Stimulated activated CD4-positive, alpha-beta T cell treated with anti-CD3 and anti-CD28 coated beads, Interleukin-15, amount 100 ng/mL, for 24 hours (primary cell): ENCODE data around the gene EDIL3.

Experiments used
- DNase-seq: peaks from one replicate; pipeline ENCODE4 v3.0.0-alpha.2; 2020

EDIL3 gene, protein sequence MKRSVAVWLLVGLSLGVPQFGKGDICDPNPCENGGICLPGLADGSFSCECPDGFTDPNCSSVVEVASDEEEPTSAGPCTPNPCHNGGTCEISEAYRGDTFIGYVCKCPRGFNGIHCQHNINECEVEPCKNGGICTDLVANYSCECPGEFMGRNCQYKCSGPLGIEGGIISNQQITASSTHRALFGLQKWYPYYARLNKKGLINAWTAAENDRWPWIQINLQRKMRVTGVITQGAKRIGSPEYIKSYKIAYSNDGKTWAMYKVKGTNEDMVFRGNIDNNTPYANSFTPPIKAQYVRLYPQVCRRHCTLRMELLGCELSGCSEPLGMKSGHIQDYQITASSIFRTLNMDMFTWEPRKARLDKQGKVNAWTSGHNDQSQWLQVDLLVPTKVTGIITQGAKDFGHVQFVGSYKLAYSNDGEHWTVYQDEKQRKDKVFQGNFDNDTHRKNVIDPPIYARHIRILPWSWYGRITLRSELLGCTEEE

DNA sequence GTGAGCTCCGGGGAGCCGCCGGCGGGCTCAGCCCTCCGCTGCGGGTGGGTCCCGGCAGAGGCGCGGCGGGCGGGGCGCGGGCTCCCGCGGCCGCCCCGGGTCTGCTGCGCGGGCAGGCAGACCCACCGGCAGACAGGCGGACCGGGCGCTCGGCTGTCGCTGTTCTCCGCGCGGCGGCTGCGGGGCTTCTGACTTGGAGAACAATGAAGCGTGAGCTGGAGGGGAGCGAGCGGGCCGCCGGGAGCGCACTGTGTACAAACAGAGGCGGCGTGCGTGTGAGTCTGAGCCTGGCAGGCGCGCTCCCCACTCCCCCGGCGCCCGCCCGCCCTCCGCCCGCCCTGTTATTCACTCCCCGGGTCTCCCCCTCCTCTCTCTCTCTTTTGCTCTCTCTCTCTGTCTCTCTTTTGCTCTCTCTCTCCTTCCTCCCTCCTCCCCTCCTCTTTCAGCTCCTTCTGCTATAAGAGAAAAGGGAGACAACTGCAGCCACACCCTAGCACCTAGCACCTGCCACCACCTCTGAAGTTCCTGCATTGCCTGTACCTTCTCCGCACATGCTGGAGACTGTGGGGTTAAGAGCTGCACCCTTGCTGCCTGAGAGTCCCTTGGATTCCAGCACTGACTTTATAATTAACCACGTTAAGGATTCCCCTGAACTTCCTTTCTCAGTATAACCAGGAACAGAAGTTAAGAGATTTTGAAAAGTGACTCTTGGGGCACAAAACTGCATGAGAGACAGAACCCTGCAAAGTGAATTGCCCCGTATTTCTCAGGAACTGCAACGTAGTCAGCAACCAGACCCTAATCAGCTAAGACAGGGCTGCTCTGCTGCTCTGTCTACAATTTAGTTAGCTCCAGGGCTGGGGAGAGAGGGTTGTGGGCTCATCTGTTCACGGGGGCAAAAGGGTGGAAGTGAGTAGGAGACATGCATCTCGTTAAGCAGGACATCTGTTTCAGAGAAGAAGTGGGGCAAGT is at the start of gene EDIL3:
TSS of gene EDIL3 (minus strand) at position 277 of the 972 bp plus-strand sequence. CDS start 506 bp downstream, outside the sequence.
- DNase-seq: peak; percentile 2

DNA sequence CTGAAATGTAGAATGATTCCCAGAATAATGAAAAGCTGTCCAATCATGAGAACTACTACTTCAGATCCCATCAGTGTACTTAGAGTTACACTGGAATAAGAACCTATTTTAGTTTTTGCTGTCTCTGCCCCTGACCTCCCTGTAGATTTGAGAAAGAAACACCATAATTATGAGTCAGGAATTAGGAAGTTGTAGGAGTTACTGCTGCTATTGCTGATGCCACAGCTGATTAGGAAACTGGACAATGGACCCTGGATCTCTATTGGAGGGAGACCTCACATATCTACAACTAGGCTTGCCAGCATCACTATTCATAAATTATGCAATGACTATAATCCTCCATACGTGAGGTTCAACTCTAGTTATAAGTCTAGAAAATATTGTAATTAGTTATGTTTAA is 48.8 kb upstream of the EDIL3 start:
- DNase-seq: no peak

DNA sequence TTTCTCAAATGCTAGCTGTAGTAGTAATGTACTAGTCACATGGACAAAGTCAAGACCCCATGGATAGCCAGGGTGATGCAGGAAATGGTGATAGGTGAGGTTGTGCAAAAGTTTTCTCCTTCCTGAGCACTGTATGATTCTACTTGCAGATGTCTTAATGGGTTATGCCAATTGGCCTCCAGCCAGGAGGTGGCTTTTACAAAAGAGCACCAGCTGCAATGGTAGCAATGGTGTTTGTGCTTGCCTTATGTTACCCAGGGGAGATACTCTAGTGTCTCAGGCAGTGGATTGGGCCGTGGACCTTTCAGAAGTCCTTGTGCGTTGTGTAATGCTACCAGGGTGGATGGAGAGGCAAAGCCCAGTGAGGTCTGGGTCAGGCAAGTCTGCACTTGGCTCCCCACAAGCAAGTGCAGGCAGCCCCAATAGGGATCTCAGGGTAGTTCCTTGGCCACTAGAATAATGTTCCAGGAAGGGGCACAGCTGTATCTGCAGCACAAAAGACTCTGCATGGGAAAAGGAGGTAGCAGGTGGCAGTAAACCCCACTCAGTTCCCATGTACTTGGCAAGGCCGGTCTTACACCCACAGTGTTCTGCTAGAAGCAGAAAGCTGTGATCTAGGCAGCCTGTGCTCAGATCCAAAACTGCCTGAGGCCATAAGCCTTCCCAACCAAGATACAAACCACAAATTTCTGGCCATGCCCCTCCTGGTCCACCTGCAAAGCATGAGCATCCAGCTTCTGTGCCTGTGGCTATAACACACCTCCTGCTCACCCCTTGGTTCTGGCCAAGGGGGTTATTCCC is 46.4 kb upstream of the EDIL3 start:
- DNase-seq: no peak

DNA sequence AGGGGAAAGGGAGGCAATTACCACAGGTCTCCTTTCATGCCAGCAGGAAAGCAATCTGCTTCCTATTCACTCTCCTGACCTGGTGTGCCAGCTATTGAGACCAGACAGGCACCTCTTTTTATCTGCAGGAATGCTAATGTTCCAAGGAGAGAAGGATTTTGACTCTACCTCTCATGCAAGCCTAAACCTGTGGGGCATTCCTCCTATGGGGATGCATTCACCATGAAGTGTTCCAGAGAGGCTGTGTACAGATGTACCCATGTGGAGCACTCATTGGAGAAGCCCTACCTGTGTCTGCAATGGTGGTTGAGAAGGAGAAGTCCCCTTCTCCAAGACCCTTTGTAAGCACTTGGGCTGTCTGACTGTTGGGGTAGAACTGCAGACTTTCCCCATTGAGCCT is 45.4 kb upstream of the EDIL3 start:
- DNase-seq: no peak

DNA sequence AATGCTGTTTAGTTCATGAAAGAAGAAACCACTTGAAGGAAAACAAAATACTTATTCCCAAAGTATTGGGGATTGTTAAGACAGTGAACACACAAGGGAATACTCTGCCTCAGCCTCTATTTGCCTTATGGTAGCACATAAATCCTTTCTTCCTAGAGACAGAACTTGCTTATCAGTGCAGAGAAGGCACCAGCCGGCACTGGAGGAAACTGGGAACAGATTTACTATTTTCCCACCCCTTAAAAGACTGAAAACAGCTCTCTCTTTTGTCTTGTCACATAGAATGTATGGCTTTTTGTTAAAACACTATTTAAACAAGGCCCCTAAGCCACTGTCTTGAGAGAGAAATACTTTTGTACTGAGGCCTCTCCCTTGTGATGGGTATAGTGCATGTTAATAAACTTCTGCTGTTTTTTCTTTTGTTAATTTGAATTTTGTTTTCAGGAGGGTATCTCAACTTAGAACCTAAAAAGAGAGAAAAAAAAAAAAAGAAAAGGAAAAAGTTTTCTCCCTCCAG is 40.7 kb upstream of the EDIL3 start:
- DNase-seq: no peak

DNA sequence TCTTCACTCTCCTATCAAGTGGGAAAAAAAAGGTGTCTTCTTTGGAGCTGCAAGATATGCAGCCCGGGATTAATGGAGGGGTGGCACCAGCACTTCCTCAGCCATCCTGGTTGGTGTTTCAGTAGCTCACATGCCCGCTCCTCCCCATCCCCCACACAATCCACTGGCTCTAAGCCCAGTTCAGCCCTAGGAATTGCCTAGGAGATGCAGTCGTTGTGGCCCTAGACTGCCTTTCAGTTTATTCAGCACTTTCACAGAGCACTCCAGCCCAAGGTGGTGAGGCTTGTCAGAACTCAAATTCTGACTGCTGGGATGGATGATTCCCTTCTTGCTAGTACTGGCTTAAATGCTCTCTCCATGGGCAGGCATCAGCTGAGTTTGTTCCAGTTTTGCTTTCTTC is 35.1 kb upstream of the EDIL3 start:
- no peak for DNase-seq

DNA sequence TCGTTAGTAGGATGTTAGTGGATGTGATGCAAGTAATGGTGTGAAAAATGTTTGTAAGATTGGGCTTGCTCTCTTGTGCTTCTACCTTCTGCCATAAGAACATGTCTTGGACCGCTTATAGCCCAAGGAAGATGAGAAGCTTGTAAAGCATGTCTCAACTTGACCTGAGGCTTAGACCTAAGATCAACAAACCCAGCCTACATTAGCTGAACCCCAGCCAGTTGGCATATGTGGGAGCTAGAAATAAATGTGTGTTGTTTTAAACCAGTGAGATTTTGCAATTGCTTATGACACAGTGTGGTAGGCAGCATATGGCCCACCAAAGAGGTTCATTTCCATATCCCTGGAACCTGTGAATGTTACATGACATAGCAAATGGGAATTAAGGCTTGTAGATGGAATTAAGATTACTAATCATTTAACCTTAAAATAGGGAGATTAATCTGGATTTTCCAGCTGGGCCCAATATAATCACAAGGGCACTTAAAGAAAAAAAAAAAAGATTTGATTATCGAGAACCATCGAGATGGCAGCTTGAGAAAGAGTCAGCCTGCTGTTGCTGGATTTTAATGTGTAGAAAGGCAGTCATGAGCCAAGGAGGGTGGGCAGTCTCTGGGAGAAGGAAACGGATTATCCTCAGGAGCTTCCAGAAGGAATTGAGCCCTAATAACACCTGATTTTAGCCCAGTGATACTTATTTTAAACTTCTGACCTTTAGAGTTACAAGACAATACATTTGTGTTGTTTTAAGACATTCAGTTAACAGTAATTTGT is 27.3 kb upstream of the EDIL3 start:
- DNase-seq: no peak

DNA sequence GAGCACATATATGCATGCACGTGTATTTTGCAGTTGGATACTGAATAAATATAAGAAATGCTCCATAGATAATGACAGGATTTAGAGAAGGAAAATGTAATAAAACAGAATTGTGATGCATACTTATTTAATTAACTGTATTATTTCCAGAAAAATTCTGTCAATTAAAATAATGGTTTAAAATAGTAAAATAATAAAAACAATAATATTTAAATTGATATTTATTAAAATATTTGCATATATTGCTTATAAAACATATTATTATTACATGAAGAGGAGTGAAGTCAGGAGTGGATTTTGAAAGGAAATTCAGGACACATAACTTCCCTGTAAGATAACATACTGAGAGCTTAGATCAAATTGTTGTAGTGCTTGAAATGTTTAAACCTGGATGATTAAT is 21.4 kb upstream of the EDIL3 start:
- DNase-seq: no peak

DNA sequence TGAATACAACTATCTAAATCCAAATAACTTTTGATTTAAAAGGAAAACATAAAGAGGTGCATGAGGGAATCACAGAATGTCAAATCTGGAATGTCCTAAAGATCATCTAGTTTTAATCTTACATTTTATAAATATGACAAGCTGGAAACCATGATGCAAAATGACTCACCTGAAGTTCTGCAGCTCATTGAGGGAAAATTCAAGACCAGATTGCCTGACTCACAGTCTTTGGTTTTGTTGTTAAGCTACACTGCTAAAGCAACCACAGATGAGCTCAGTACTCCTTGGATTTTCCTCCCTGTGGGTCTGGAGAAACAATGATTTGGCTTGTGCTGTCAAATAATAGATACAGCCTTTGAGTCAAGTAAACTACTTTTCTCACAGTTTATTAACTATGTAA is 19.1 kb upstream of the EDIL3 start:
- DNase-seq: no peak

DNA sequence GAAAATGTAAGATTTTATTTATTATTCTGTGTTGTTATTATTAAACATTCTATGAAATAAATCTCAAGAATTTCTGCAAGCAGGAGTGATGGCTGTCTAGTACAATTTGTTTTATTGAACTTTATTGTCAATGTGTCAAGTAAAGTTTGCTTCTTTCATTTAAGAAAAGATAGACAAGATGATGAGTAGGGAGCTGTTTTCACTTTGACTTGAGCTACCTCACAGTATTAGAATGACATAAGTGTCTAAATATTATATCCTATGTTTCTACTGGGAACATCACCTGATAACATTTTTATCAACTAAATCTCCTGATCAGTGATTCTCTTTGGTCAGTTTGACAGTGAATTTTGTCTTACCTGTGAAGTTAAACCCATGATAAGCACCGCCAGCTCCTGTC is 12.7 kb upstream of the EDIL3 start:
- DNase-seq: no peak

DNA sequence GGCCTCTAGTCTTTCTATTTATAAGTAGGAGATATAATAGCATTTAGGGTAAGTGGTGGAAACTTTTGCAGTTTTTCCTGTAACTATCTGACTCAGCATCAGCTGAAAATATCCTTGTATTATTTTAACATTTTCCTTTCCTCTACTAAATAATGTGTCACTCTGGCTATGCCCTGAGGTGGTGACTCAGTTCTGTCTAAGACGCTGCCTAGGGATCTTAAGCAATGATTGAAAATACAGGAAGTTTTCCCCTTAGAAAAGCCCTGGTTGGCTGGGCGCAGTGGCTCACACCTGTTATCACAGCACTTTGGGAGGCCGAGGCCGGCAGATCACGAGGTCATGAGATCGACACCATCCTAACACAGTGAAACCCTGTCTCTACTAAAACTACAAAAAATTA is 9.3 kb upstream of the EDIL3 start:
- DNase-seq: no peak

DNA sequence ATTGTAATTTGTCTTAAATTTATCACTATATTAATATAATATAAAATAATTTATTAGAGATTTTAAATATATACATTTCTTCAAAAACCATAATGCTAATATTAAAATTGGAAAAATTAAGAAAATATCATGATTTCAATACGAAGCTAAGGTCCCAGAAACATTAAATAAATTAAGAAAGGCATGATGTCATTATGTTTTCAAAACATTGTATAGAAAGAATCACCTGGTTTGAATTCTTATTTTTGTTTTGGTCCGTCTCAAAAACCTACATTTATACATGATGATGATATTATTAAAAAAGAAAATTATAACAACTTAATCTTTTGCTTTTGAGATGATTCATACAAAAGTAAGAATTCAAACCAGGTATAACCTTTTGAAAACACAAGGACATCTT is 8.2 kb upstream of the EDIL3 start:
- DNase-seq: no peak

DNA sequence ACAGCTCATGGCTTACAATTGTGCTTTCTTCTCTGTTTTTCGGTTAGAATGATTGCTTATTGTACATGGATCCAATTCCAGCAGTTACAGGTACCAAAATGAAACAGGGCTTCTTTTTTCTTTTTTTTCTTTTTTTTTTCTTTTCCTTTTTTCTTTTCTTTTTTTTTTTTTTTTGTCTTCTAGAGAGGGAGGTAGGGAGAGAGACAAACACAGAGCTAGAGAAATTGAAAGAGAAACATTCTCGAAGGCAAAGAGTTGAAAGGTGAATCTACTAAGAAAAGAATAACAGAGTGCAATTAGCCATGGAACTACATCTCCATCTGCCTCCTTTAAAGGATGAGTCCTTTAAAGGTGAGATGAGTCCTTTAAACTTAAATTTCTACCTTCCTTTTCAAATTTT is 1.0 kb upstream of the EDIL3 start:
- no peak for DNase-seq

DNA sequence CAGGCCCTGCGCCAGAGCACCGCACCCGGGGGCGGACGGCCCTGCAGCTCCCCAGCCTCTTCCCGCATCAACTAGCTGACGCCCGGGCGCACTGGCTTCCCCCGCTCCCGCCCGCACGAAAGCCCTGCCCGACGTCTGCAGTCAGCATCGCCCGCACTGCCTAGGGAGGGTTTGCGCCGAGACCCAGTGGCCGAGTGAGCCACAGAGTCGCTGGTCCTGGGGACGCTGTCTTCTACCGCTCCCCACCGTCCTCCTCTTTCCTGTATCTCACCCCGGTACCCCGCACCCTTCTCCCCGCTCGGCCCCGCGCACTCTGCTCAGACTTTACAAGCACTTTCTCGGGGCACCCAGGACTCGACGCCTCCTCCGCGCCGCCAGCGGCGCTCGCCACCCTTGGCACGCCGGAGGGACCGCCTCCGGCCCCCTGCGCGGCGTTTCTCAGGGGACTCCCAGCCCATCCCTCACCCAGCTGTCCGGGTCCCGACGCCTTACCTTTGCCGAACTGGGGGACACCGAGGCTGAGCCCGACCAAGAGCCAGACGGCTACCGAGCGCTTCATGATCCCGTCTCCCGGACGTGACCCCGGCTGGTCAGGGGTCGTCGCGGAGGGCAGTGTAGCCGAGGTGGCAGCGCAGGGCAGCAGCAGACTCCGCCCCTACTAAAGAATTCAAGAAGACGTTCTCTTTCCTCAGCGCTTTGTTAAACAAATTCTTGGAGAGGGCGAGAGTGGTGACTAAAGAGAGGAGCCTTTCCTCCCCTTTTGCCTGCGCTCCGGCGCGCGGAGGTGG is 670 bp downstream of the EDIL3 start:
- DNase-seq: no peak

DNA sequence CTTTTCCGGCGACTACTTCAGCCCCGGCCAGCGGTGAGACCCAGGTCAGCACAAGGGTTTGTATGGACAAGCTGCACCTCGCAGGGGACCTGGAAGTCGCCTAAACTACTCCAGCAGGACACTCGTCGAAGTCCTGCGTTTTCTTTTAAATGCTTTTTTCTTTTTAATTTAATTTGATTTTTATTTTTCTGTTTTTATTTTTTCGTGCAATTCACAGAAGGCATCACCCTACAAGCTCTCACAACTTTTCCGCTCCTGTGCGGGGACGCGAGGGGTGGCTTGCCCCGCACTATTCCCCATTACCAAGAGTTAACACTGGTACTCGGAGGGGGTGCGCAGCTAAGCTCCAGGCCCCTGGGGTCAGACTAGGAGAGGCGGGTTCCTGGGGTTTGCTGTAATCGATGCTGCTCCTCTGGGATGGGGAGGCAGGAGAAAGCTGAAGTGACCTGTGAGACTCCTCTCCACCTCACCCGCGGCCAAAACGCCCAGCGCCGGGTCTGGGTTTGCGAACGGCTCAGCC is 1.3 kb downstream of the EDIL3 start:
- no peak for DNase-seq

DNA sequence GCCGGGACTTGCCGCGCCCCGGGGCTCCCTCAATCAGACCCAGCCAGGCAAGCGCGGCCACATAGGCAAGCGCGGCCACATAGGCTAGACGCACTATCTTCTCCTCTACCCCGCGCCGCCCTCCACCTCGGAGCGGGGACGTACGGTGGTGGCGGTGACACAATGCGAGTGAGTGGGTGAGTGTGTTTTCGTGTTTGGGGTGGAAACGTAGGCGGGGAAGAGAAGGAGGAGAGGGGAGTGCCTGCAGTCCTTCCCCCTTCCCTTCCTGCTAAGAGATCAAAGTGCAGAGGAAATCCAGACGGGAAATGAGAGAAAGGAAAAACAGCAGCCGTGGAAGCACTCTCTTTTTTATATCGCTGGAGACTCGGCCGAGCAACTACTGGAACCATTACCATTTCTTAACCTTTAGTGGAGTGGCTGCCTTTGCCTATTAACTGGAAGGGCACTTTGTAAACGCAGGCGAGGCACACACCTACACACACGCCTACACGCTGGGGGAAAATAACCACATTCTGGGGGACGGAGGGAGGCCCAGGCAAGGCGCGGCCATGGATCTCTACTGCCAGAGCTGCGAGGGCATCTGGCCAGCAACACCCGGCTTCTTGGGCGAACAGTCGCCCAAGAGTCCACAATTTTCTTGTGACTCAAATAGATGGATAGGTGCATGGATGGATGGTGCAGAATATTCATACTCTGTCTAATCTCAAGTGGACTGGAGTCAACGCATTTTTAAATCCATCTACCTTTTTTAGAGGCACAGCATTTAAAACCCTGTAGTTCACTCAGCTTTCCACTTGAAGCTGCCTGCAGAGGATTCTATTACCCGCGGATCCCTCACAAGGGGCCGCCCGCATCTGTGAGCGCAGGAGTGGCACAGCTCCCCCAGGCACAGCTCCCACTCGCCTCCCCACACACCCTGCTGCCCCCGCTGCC is 2.1 kb downstream of the EDIL3 start:
- DNase-seq: no peak

DNA sequence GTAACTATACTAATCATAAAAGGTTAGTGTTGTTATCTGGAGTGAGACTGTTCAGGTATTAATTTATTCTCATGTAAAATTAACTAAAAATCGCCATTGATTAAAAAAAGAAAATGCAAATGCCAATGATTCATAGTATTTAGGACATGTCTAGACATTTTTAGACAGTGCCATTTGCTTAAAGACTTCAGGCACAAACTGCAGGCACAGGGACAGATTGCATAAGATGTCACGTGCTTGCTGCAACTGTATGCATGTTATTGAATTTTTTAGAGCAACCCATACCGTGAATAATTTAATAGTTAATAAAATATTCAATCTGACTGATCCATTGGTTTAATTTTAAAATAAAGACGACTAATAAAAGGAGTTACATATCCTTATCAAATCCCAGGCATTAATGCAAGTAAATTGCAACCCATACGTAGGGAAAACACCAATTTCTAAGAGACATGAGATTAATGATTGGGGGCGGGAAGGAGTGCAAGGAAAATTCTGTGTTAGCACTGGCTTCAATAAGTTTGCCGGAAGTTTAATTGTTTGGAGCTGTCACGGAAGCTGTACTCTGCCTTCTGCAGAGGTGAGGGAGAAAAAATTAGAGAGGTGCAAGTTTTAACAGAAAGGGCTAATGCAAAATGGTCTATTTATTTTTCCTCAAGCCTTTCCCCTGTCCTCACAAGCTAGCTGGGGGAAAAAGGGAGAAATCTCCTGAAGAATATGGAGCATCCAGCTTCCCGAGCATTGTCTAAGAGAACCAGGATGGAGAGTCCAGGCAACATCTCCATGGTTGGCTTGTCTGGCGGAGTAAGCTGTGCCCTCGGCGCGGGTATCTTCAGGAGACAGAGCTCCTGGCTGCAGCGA is 2.9 kb downstream of the EDIL3 start:
- DNase-seq: no peak

DNA sequence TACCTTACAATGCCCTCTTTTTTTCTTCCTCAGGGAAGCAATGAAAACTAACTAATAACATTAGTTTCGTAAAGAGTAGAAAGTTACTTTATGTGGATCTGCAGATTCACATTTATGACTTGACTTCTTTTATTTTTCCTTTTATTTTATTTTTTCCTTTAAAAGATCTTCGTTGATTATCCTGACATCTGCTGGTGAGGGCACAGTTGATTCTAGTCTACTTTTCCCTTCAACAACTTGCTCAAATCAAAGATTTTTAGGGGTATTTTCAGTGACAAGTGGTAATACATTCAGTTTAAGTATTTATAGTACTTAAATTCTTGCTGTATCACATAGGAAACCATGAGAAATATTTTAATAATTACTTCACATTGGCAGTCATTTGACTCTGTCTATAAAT is 4.9 kb downstream of the EDIL3 start:
- no peak for DNase-seq

DNA sequence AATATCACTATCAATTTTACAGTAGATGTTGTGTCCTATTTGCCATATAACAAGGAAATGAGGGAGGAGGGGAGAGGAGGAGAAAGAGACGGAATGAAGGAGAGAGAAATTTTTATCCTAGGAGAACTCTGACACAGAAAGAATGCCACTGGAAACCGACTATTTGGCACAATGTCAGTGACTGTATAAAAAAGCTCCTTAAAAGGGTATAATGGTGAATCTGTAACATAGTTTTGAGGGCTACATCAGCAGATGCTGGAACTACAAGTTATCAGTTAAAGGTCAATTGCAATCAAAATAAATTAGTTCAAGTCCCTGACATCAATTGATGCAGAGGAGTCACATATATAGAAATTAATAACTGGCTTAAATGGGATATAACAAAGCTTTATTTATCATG is 5.7 kb downstream of the EDIL3 start:
- DNase-seq: no peak
